LoVo (cell line): Measurements from ENCODE around the gene TLE2.
"Not testable (repeated sequence)": the region's sequence is repeated elsewhere in the genome, so short reads cannot be mapped to it uniquely, and the experiment has no call there.

Experiments used
- DNase-seq: peaks from one replicate; pipeline ENCODE4 v3.0.0-alpha.2; 2016; ENCODE audit warnings: low spot score

Gene TLE2

GRCh38 chr19:3012621-3013262, 16.3 kb downstream of the TLE2 start:
- no peak for DNase-seq

GRCh38 chr19:3012059-3012458, 17.0 kb downstream of the TLE2 start:
- DNase-seq, result not testable (repeated sequence)

- DNase-seq, result no peak
Observed at GRCh38 chr19:3010871-3011270, 18.2 kb downstream of the TLE2 start.

- no peak for DNase-seq
Observed at GRCh38 chr19:3008994-3009393, 20.1 kb downstream of the TLE2 start.

GRCh38 chr19:3007975-3008374, 21.1 kb downstream of the TLE2 start:
- no peak for DNase-seq

- DNase-seq, result no peak
Observed at GRCh38 chr19:3006075-3006767, 22.9 kb downstream of the TLE2 start.

DNA sequence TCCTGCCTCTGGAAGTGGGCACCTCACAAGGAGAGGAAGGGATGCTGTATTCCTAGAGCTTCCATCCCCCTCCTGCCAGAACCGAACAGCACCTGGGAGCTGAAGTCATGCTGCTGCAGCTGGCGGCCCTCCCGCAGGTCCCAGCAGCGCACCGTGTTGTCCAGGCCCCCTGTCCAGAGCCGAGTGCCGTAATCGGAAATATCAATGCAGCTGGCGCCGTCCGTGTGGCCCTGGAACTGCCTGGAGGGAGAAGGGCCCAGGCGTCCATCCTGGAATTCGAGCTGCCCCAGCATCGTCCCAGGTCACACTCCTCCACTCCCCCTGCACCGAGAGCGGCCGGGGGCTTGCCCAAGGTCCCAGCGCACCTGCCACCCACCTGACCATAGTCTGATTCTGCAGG, 23.7 kb downstream of the TLE2 start:
- DNase-seq, result no peak

DNA sequence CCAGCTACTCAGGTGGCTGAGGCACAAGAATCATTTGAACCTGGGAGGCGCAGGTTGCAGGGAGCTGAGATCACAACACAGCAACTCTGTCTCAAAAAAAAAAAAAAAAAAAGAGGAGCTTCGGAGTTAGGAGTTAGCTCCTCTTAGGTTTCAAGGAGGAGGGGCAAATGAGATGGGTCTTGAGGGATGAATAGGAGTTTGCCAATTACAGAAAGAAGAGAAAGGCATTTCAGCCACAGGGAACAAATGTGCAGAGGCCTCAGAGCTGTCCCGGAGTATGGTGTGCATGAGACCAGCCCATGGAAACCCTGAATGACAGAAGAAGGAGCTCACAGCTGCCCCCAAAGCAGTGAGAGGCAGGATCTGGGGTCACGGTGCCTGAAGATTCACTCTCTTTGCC, 24.6 kb downstream of the TLE2 start:
- no peak for DNase-seq

DNA sequence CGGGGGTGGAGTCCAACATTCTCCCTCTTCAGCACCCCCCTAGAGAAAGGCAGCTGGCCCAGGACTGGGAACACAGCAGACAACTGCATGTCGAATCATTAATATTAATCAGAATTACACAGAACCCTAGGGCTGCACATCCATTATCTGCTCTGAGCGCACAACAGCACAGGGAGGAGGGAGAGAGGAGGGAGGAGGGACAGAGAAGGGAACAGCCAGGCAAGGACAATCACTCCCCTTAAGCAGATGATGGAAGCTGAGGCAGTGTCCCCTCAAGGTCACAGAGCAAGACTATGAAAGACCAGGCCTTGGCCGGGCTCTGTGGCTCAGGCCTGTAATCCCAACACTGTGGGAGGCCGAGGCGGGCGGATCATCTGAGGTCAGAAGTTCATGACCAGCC, 26.0 kb downstream of the TLE2 start:
- DNase-seq, result no peak

DNA sequence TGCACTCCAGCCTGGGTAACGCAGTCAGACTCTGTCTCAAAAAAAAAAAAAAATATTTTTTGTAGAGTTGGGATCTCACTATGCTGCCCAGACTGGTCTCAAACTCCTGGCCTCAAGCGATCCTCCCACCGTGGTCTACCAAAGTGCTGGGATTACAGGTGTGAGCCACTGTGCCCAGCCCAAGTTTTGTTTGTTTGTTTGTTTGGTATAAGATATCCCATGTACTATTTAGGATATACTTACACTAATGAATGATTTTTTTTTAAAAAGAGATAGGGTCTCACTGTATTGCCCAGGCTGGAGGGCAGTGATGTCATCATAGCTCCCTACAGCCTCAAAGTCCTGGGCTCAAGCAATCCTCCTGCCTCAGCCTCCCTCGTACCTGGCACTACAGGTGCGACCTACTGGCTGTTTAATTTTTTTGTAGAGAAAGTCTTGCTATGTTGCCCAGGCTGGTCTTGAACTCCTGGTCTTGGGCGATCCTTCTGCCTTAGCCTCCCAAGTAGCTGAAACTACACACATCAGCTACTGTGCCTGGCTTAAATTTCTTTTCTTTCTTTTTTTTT, 27.8 kb downstream of the TLE2 start:
- no peak for DNase-seq

- no peak for DNase-seq
Observed at GRCh38 chr19:2998642-2999041, 30.4 kb downstream of the TLE2 start.

DNA sequence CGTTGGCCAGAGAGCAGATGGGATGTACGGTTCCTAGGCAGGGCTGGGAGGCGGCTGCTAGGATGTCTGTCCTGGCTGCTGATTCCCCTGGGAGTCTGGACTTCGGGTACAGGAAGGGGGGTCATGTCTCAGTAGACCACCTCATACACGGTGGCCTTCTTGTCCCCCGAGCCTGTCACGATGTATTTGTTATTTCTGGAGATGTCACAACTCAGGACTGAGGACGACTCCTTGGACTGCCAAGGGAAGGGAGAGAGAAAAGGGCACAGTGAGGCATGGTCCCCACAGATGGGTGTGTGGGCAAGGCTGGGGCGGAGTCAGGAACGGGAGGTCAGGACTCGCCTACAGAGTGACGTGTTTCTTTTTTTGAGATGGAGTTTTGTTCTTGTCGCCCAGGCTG, 31.4 kb downstream of the TLE2 start:
- DNase-seq, result no peak

DNA sequence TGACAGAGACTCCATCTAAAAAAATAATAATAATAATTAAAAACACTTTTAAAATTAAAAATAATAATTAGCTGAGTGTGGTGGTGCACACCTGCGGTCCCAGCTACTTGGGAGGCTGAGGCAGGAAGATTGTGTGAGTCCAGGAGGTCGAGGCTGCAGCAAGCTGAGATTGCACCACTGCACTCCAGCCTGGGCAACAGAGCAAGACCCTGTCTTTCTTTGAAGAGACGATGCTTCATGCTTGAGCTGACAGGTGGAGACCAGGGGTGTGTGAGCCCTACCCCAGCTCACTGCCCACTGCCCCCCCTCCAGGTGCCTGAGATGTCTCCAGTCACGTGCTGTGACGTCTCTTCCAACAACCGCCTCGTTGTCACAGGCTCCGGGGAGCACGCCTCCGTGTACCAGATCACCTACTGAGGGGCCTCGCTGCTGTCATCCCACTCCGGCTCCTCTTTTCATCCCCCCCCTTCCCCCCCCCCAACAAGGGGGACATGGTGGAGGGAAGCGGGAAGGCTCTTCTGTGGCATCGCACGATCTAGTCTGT, 34.4 kb downstream of the TLE2 start:
- no peak for DNase-seq

DNA sequence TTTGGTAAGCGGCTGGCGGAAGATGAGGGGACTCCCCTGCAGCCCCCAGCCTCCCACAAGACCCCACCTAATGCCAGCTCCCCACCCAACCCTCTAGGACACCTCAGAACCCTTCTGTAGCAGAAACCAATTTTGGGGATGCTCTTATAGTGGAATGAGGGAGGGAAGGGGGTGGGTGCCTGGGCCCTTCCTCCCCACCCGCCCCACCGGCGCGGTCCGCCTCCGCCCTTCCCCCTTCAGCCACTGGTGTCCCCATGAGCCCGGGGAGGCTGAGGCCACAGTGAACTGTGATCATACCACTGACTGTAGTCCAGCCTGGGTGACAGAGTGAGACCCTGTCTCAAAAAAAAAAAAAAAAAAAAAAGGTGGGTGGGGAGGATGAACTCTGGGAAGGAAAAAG, 35.5 kb downstream of the TLE2 start:
- no peak for DNase-seq

DNA sequence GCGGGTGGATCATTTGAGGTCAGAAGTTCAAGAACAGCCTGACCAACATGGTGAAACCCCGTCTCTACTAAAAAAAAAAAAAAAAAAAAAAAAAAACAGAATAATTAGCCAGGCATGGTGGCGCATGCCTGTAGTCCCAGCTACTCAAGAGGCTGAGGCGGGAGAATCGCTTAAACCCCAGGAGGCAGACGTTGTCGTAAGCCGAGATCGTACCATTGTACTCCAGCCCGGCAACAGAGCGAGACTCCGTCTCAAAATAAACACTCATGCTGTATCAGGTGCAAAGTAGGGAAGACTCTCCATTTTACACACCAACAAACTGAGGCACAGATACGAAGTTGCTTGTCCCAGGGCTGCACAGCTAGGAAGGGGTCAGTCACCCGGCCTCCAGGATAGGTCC, 36.1 kb downstream of the TLE2 start:
- DNase-seq, result no peak

DNA sequence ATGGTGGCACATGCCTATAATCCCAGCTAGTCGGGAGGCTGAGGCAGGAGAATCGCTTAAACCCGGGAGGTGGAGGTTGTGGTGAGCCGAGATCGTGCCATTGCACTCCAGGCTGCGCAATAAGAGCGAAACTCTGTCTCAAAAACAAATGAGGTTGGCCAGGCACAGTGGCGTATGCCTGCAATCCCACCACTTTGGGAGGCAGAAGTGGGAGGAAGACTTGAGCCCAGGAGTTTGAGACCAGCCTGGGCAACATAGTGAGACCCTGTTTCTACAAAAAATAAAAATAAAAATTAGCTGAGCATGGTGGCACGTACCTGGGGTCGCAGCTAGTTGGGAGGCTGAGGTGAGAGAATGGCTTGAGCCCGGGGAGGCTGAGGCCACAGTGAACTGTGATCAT, 36.7 kb downstream of the TLE2 start:
- DNase-seq, result not testable (repeated sequence)

- DNase-seq, result no peak
Observed at GRCh38 chr19:2989236-2989946, 39.7 kb downstream of the TLE2 start.

- no peak for DNase-seq
Observed at GRCh38 chr19:2988568-2988967, 40.5 kb downstream of the TLE2 start.

GRCh38 chr19:2987797-2988196, 41.3 kb downstream of the TLE2 start:
- DNase-seq, result no peak

DNA sequence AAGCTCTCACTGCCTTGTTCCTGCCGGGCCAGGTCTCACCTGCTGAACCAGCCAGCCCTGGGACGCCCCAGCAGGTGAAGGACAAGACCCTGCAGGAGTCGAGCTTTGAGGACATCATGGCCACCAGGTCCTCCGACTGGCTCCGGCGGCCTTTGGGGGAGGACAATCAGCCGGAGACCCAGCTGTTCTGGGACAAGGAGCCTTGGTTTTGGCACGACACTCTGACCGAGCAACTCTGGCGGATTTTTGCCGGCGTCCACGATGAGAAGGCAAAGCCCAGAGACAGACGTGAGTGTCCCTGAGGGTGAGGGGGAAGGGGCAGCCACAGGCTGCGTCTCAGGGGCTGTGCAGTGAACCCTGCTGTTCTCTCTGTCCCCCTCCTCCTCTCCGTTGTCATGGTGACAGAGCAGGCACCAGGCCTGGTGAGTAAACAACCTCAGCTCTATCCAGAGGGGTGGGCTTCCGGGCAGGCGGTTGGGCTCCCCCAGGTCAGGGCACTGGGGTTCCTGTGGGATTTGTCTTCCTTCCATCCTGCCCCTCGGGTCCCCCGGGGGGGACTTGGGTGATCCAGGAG, 42.0 kb downstream of the TLE2 start:
- DNase-seq, result no peak

DNA sequence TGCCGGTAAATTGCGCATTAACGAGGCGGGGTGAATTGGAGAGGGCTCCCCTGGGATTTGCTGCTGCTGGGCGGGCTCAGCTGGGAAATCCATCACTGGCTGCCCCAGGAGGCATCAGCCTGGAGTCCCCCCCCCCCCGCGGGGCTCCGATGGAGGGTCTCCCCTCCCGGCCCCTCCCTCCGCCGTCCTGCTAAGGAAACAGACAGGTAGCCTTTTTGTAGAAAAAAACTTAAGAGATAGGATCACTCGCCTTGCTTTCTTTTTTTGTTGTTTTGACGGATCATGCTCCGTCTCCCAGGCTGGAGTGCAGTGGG, 44.9 kb downstream of the TLE2 start:
- no peak for DNase-seq

DNA sequence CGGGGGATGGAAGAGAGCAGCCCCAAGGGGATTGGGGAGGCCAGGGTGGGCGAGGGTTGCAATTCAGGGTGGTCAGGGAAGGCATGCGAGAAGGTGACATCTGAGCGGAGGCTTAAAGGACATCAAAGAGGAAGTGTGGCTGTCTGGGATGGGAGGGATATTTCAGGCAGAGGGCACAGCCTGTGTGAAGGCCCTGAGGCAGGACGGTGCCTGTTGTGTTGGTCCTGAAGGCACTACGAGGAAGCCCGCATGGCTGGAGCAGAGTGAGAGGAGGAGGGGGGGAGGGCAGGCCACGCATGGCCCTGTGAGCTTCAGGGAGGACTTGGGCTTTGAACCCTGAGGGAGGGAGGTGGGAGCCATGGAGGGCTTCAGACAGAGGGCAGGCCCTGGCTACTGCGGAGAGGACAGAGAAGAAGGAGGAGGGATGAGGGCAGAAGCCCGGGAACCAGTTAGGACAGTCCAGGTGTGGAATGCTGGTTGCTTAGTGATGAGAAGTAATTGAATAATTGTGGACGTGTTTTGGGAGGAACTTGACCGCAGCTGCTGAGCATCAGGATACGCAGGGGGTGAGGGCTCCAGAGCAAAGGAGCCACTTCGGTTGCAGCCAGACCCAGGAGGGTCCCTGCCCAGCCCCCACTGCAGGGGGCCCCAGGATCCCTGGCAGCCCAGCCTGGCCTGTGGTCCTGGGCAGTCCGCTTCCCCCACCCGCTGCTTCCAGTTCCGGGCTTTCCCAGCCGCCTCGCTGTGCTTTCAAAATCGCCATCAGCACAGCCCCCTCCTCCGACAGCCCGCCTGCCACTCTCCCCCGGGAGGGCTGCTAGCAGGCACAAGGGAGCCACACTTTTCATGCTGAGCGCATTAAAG, 45.5 kb downstream of the TLE2 start:
- DNase-seq, result no peak
